GM10266 (cell line): Measurements from ENCODE around the gene AKR1E2.

ENCODE experiments used
- DNase-seq: peaks from one replicate; pipeline ENCODE4 v3.0.0; 2012; ENCODE audit errors: extremely low spot score
- TF ChIP-seq, protein P1 (sequence below): IDR thresholded peaks from 2 replicates; pipeline ENCODE4 v1.5.1; 2012; ENCODE audit warnings: mild to moderate bottlenecking, low read depth; ENCODE audit not compliant: control insufficient read depth, insufficient read depth; ENCODE audit errors: missing control alignments

The AKR1E2 gene

DNA sequence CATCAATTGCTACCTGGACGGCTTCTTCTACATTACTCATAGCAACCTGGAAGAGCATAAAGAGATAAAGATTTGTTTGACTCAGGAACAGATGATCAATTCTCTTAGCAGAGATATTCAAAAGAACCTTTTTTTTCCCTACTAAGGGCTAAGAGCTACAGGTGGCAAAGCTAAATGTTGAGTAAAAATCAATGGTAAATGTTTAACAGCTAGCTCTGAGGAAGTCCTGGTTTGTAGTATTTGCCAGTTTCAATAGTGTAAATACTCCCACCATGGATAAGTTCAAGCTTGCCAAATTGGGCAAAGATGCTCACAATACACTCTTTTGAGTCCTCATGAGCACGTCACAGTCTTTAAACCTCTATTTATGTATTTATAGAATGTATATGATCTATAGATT is 64.0 kb downstream of the AKR1E2 start:
- TF ChIP-seq, protein P1, sequence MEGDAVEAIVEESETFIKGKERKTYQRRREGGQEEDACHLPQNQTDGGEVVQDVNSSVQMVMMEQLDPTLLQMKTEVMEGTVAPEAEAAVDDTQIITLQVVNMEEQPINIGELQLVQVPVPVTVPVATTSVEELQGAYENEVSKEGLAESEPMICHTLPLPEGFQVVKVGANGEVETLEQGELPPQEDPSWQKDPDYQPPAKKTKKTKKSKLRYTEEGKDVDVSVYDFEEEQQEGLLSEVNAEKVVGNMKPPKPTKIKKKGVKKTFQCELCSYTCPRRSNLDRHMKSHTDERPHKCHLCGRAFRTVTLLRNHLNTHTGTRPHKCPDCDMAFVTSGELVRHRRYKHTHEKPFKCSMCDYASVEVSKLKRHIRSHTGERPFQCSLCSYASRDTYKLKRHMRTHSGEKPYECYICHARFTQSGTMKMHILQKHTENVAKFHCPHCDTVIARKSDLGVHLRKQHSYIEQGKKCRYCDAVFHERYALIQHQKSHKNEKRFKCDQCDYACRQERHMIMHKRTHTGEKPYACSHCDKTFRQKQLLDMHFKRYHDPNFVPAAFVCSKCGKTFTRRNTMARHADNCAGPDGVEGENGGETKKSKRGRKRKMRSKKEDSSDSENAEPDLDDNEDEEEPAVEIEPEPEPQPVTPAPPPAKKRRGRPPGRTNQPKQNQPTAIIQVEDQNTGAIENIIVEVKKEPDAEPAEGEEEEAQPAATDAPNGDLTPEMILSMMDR = no peak
- DNase-seq = no peak

DNA sequence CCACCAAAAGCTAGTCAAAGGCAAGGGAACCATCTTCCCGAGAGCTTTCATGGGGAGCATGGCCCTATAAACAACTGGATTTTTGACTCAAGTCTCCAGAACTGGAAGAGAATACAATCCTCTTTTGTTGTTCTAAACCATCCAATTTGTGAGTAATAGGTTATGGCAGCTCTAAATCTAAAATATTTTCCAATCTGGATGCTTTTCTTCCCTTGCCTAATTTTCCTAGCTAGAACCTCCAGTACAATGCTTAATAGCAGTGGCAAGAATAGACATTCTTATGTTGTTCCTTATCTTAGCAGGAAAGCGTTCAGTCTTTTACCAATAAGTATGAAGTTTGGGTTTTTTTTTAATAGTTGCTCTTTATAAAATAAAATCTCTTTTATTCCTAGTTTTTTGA is 66.7 kb downstream of the AKR1E2 start:
- TF ChIP-seq, protein P1 = no peak
- no peak for DNase-seq

DNA sequence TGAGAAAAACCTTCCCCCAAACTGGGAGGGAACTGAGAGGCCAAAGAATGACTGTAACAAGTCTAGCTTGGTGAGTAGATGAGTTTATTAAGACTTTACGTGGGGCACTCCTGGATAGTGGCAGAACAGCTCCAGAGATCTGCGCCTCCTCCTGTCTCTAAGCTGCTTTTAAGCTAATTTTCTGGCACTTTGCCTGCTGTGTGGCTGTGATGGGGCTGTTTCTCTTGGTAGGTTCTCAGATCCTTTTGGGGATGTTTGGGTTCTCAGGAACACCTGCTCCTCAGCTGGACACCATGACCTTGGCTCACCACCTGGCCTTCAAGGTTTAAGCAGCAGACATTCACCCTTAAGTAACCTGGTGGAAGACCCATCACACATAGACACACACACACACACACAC is 68.3 kb downstream of the AKR1E2 start:
- TF ChIP-seq, protein P1 = no peak
- DNase-seq = no peak
